Measurements from ENCODE around the gene ADGRV1. TPM values are rescaled to one million over a fixed set of nuclear protein-coding genes. Genes with fewer than 3 reads are reported as not detected.
A peak's percentile ranks its signal among the peaks of the same experiment; 100 is the strongest.

ADGRV1 gene
- total RNA-seq, 1 experiment from 2014 or later, result not detected

DNA sequence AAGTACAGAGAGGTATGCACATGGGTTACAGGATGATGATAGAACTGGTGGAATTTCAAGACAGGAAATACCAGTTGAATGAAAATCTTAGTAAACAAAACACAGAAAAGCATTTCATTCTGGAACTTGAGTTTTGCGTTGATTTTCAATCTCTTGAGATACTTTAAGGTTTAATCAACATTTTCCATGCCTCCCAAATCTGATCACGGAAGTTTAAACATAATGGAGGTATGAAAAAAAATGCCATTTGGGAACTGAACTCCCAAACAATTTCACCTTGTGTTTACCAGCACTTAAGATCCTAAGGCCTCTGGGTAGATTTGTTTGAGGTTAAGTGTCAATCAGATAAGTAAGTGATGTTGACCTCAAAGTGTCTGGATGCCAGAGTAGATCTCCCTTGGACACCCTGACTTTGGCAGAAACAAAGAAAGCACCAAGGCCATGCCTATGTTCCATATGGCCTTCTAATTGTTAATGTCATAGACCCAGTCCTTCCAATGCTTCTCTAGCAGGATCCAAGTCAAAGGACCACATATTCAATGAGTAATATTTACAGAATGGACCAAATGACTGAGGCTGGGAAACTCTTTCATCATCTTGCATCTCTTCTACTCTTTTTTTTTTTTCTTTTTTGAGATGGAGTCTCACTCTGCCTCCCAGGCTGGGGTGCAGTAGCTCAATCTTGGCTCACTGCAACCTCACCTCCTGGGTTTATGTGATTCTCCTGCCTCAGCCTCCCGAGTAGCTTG, 607.6 kb downstream of the ADGRV1 start:
- Mint-ChIP-seq H3K27ac (ENCODE audit: low read depth, unreplicated experiment) (no peak overlapping the region), H3K9me3 (ENCODE audit: unreplicated experiment) (no peaks in the 10 kb centered on the region), H3K4me3 (ENCODE audit: unreplicated experiment) (no peak overlapping the region), H3K27me3 (ENCODE audit: insufficient read depth, unreplicated experiment) (no peaks in the 10 kb centered on the region), H3K36me3 (ENCODE audit: insufficient read depth, unreplicated experiment) (no peaks in the 10 kb centered on the region), H3K4me1 (ENCODE audit: insufficient read depth, unreplicated experiment) (peaks cover 28% of the 10 kb centered on the region)
- CTCF ChIA-PET, result interaction anchor here (0.6 kb wide), 1 partner anchor 61 kb away, joined by 3 read pairs; no protein-coding TSS in a partner anchor
- intact Hi-C loops (cut with micrococcal nuclease), result no loop called here
- BruUV-seq (replicated peaks), result no TSS peak
- POLR2A ChIA-PET, result interaction anchor here (0.8 to 1.1 kb wide), 2 partner anchors 30 to 217 kb away, joined by 3 to 4 read pairs; partner anchors contain the start of gene ARRDC3
- TF ChIP-seq CTCF (IDR thresholded peaks at IDR 0.05; ENCODE audit: unreplicated experiment), result no peak
- no peak for DNase-seq (ENCODE audit: unreplicated experiment)

DNA sequence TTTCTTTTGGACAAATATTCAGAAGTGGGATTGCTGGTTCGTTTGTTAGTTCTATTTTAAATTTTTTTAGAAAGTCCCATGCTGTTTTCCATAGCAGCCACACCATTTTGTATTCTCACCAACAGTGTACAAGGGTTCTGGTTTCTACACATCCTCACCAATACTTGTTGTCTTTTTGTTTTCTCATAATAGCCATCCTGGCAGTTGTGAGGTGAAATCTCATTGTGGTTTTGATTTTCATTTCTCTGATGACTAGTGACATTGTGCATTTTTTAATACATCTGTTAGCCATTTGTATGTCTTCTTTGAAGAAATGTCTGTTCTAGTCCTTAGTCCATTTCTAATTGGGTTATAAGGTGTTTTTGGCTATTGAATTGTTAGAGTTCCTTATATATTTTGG, 610.3 kb downstream of the ADGRV1 start:
- Mint-ChIP-seq H3K36me3 (ENCODE audit: insufficient read depth, unreplicated experiment) (no peaks in the 10 kb centered on the region), H3K9me3 (ENCODE audit: unreplicated experiment) (no peaks in the 10 kb centered on the region), H3K4me3 (ENCODE audit: unreplicated experiment) (no peak overlapping the region), H3K27me3 (ENCODE audit: insufficient read depth, unreplicated experiment) (no peaks in the 10 kb centered on the region), H3K4me1 (ENCODE audit: insufficient read depth, unreplicated experiment) (peaks cover 9% of the 10 kb centered on the region), H3K27ac (ENCODE audit: low read depth, unreplicated experiment) (no peak overlapping the region)
- POLR2A ChIA-PET, result no interaction called here
- TF ChIP-seq CTCF (IDR thresholded peaks at IDR 0.05; ENCODE audit: unreplicated experiment), result no peak
- intact Hi-C loops (cut with micrococcal nuclease), result no loop called here
- no peak for DNase-seq (ENCODE audit: unreplicated experiment)
- CTCF ChIA-PET, result no interaction called here
- no TSS peak for BruUV-seq (replicated peaks)

GRCh38 chr5:91170266-91170665, 611.7 kb downstream of the ADGRV1 start:
- CTCF ChIA-PET, result no interaction called here
- peak; percentile 39 for DNase-seq (ENCODE audit: unreplicated experiment)
- no peak for TF ChIP-seq CTCF (IDR thresholded peaks at IDR 0.05; ENCODE audit: unreplicated experiment)
- H3K27ac Mint-ChIP-seq (ENCODE audit: low read depth, unreplicated experiment), result peak overlapping the region; percentile 8
- no peak overlapping the region for H3K4me3 Mint-ChIP-seq (ENCODE audit: unreplicated experiment)
- no peaks in the 10 kb centered on the region for H3K9me3 Mint-ChIP-seq (ENCODE audit: unreplicated experiment)
- peaks cover 9% of the 10 kb centered on the region for H3K4me1 Mint-ChIP-seq (ENCODE audit: insufficient read depth, unreplicated experiment)
- intact Hi-C loops (cut with micrococcal nuclease), result no loop called here
- no peaks in the 10 kb centered on the region for H3K27me3 Mint-ChIP-seq (ENCODE audit: insufficient read depth, unreplicated experiment)
- POLR2A ChIA-PET, result interaction anchor here (0.8 kb wide), 1 partner anchor 48 kb away, joined by 3 read pairs; no protein-coding TSS in a partner anchor
- H3K36me3 Mint-ChIP-seq (ENCODE audit: insufficient read depth, unreplicated experiment), result no peaks in the 10 kb centered on the region
- BruUV-seq (replicated peaks), result no TSS peak

- ChIA-PET CTCF (interaction anchor here (0.7 kb wide), 1 partner anchor 307 kb away, joined by 3 read pairs; no protein-coding TSS in a partner anchor), POLR2A (interaction anchor here (1.7 kb wide), 1 partner anchor 9 kb away, joined by 6 read pairs; no protein-coding TSS in a partner anchor)
- Mint-ChIP-seq H3K4me1 (ENCODE audit: insufficient read depth, unreplicated experiment) (peaks cover 9% of the 10 kb centered on the region), H3K9me3 (ENCODE audit: unreplicated experiment) (no peaks in the 10 kb centered on the region), H3K4me3 (ENCODE audit: unreplicated experiment) (no peak overlapping the region), H3K27ac (ENCODE audit: low read depth, unreplicated experiment) (no peak overlapping the region), H3K36me3 (ENCODE audit: insufficient read depth, unreplicated experiment) (no peaks in the 10 kb centered on the region), H3K27me3 (ENCODE audit: insufficient read depth, unreplicated experiment) (no peaks in the 10 kb centered on the region)
- no peak for TF ChIP-seq CTCF (IDR thresholded peaks at IDR 0.05; ENCODE audit: unreplicated experiment)
- DNase-seq (ENCODE audit: unreplicated experiment), result no peak
- intact Hi-C loops (cut with micrococcal nuclease), result no loop called here
- no TSS peak for BruUV-seq (replicated peaks)
These were observed 612.7 kb downstream of the ADGRV1 start for GRCh38 chr5:91171322-91171721.
